Measurements from ENCODE around the gene ANKFY1.

- no peak for TF ChIP-seq CTCF (IDR thresholded peaks at IDR 0.05)
- no peak for TF ChIP-seq POLR2A (IDR thresholded peaks at IDR 0.05)
Measured at GRCh38 chr17:4167786-4168185, 96.0 kb downstream of the ANKFY1 start.

All from body of pancreas (tissue), 4 donors.